ENCODE measurements around the gene PELI3.
"Not testable (repeated sequence)": the region's sequence is repeated elsewhere in the genome, so short reads cannot be mapped to it uniquely, and the experiment has no call there.

Gene PELI3

GRCh38 chr11:66447012-66447411, 19.7 kb upstream of the PELI3 start:
- DNase-seq (ENCODE audit: low read depth) = no peak

GRCh38 chr11:66448523-66448922, 18.2 kb upstream of the PELI3 start:
- DNase-seq (ENCODE audit: low read depth) = no peak

- no peak for DNase-seq (ENCODE audit: low read depth)
Measured at GRCh38 chr11:66450560-66450959, 16.1 kb upstream of the PELI3 start.

- DNase-seq (ENCODE audit: low read depth) = no peak
Measured at GRCh38 chr11:66451663-66452062, 15.0 kb upstream of the PELI3 start.

GRCh38 chr11:66454247-66454646, 12.5 kb upstream of the PELI3 start:
- no peak for DNase-seq (ENCODE audit: low read depth)

- DNase-seq (ENCODE audit: low read depth) = no peak
Measured at GRCh38 chr11:66454828-66455227, 11.9 kb upstream of the PELI3 start.

- DNase-seq (ENCODE audit: low read depth) = no peak
Measured at GRCh38 chr11:66457826-66458225, 8.9 kb upstream of the PELI3 start.

- DNase-seq (ENCODE audit: low read depth) = no peak
Measured at GRCh38 chr11:66459138-66459778, 7.4 kb upstream of the PELI3 start.

GRCh38 chr11:66462010-66462409, 4.7 kb upstream of the PELI3 start:
- no peak for DNase-seq (ENCODE audit: low read depth)

GRCh38 chr11:66462911-66463310, 3.8 kb upstream of the PELI3 start:
- no peak for DNase-seq (ENCODE audit: low read depth)

GRCh38 chr11:66464116-66464515, 2.6 kb upstream of the PELI3 start:
- not testable (repeated sequence) for DNase-seq (ENCODE audit: low read depth)

- no peak for DNase-seq (ENCODE audit: low read depth)
Measured at GRCh38 chr11:66464916-66465315, 1.8 kb upstream of the PELI3 start.

GRCh38 chr11:66465373-66466224, 1.1 kb upstream of the PELI3 start:
- DNase-seq (ENCODE audit: low read depth) = no peak

GRCh38 chr11:66467034-66467659, 442 bp downstream of the PELI3 start:
- peak; percentile 39 for DNase-seq (ENCODE audit: low read depth)

- DNase-seq (ENCODE audit: low read depth) = no peak
Measured at GRCh38 chr11:66467756-66468155, 1.1 kb downstream of the PELI3 start.

- DNase-seq (ENCODE audit: low read depth) = no peak
Measured at GRCh38 chr11:66468691-66469090, 2.0 kb downstream of the PELI3 start.

- no peak for DNase-seq (ENCODE audit: low read depth)
Measured at GRCh38 chr11:66469441-66469840, 2.7 kb downstream of the PELI3 start.

- no peak for DNase-seq (ENCODE audit: low read depth)
Measured at GRCh38 chr11:66470015-66470414, 3.3 kb downstream of the PELI3 start.

- DNase-seq (ENCODE audit: low read depth) = no peak
Measured at GRCh38 chr11:66471142-66471541, 4.4 kb downstream of the PELI3 start.

GRCh38 chr11:66472054-66472453, 5.3 kb downstream of the PELI3 start:
- no peak for DNase-seq (ENCODE audit: low read depth)

- DNase-seq (ENCODE audit: low read depth) = no peak
Measured at GRCh38 chr11:66473167-66473566, 6.5 kb downstream of the PELI3 start.

- DNase-seq (ENCODE audit: low read depth) = no peak
Measured at GRCh38 chr11:66473608-66474515, 7.2 kb downstream of the PELI3 start.
